ENCODE measurements around the gene BCAR3. TPM values are rescaled to one million over a fixed set of nuclear protein-coding genes. Genes with fewer than 3 reads are reported as not detected.
A peak's percentile ranks its signal among the peaks of the same experiment; 100 is the strongest.
"Not testable (repeated sequence)": the region's sequence is repeated elsewhere in the genome, so short reads cannot be mapped to it uniquely, and the experiment has no call there.

BCAR3 gene
- total RNA-seq, 1 experiment from 2014 or later = 49.5 TPM

GRCh38 chr1:93675931-93676330 lies 5.7 kb downstream of the BCAR3 start:
- DNase-seq (ENCODE audit: low read depth in 1 of 2, low spot score in 2 of 2) = peak in 1 of 2 experiments; percentile 69
- H3K9me3 ChIP-seq (replicated peaks) = no peaks in the 10 kb centered on the region
- no peak overlapping the region for H3K4me3 ChIP-seq
- H3K27me3 ChIP-seq (replicated peaks) = no peaks in the 10 kb centered on the region
- peaks cover 70% of the 10 kb centered on the region for H3K36me3 ChIP-seq
- peaks cover 89% of the 10 kb centered on the region for H3K4me1 ChIP-seq (replicated peaks)
- peak overlapping the region; percentile 45 for H3K27ac ChIP-seq

GRCh38 chr1:93675271-93675670 lies 6.4 kb downstream of the BCAR3 start:
- H3K27me3 ChIP-seq (replicated peaks) = no peaks in the 10 kb centered on the region
- no peak overlapping the region for H3K27ac ChIP-seq
- DNase-seq (ENCODE audit: low read depth in 1 of 2, low spot score in 2 of 2) = no peak
- peaks cover 73% of the 10 kb centered on the region for H3K36me3 ChIP-seq
- H3K9me3 ChIP-seq (replicated peaks) = no peaks in the 10 kb centered on the region
- H3K4me3 ChIP-seq = no peak overlapping the region
- peaks cover 89% of the 10 kb centered on the region for H3K4me1 ChIP-seq (replicated peaks)

GRCh38 chr1:93674071-93674470 lies 7.6 kb downstream of the BCAR3 start:
- not testable (repeated sequence) for DNase-seq (ENCODE audit: low read depth in 1 of 2, low spot score in 2 of 2); H3K4me3 ChIP-seq; H3K27ac ChIP-seq; H3K27me3 ChIP-seq (replicated peaks); H3K9me3 ChIP-seq (replicated peaks)
- Histone ChIP-seq H3K36me3 (peaks cover 78% of the 10 kb centered on the region), H3K4me1 (replicated peaks) (peaks cover 89% of the 10 kb centered on the region)

- no peak for DNase-seq (ENCODE audit: low read depth in 1 of 2, low spot score in 2 of 2)
- H3K9me3 ChIP-seq (replicated peaks) = no peaks in the 10 kb centered on the region
- peaks cover 81% of the 10 kb centered on the region for H3K36me3 ChIP-seq
- H3K4me3 ChIP-seq = no peak overlapping the region
- no peaks in the 10 kb centered on the region for H3K27me3 ChIP-seq (replicated peaks)
- H3K27ac ChIP-seq = no peak overlapping the region
- peaks cover 83% of the 10 kb centered on the region for H3K4me1 ChIP-seq (replicated peaks)
These were observed 8.3 kb downstream of the BCAR3 start for GRCh38 chr1:93673163-93673829.

- Histone ChIP-seq H3K4me1 (replicated peaks) (peaks cover 78% of the 10 kb centered on the region), H3K4me3 (no peak overlapping the region), H3K27me3 (replicated peaks) (no peaks in the 10 kb centered on the region), H3K36me3 (peaks cover 81% of the 10 kb centered on the region), H3K9me3 (replicated peaks) (no peaks in the 10 kb centered on the region), H3K27ac (no peak overlapping the region)
- no peak for DNase-seq (ENCODE audit: low read depth in 1 of 2, low spot score in 2 of 2)
These were observed 9.0 kb downstream of the BCAR3 start for GRCh38 chr1:93672477-93673162.

GRCh38 chr1:93672069-93672468 lies 9.6 kb downstream of the BCAR3 start:
- peaks cover 75% of the 10 kb centered on the region for H3K4me1 ChIP-seq (replicated peaks)
- H3K4me3 ChIP-seq = no peak overlapping the region
- H3K27ac ChIP-seq = no peak overlapping the region

GRCh38 chr1:93671099-93671621 lies 10.5 kb downstream of the BCAR3 start:
- H3K27ac ChIP-seq = no peak overlapping the region
- H3K36me3 ChIP-seq = peaks cover 85% of the 10 kb centered on the region
- DNase-seq (ENCODE audit: low read depth in 1 of 2, low spot score in 2 of 2) = no peak
- H3K27me3 ChIP-seq (replicated peaks) = no peaks in the 10 kb centered on the region
- H3K4me3 ChIP-seq = no peak overlapping the region
- peaks cover 75% of the 10 kb centered on the region for H3K4me1 ChIP-seq (replicated peaks)
- no peaks in the 10 kb centered on the region for H3K9me3 ChIP-seq (replicated peaks)

More at GRCh38 chr1:93672069-93672468, 9.6 kb downstream of the BCAR3 start:
- Histone ChIP-seq H3K9me3 (replicated peaks) (no peaks in the 10 kb centered on the region), H3K27me3 (replicated peaks) (no peaks in the 10 kb centered on the region), H3K36me3 (peaks cover 81% of the 10 kb centered on the region)
- DNase-seq (ENCODE audit: low read depth in 1 of 2, low spot score in 2 of 2) = peak; percentile 68 to 85

GRCh38 chr1:93670141-93670540 lies 11.5 kb downstream of the BCAR3 start:
- H3K4me1 ChIP-seq (replicated peaks) = peaks cover 75% of the 10 kb centered on the region
- H3K9me3 ChIP-seq (replicated peaks) = no peaks in the 10 kb centered on the region
- H3K36me3 ChIP-seq = peaks cover 94% of the 10 kb centered on the region
- DNase-seq (ENCODE audit: low read depth in 1 of 2, low spot score in 2 of 2) = peak; percentile 58 to 66
- no peaks in the 10 kb centered on the region for H3K27me3 ChIP-seq (replicated peaks)
- H3K4me3 ChIP-seq = no peak overlapping the region
- no peak overlapping the region for H3K27ac ChIP-seq

GRCh38 chr1:93669369-93669768 lies 12.3 kb downstream of the BCAR3 start:
- Histone ChIP-seq H3K36me3 (peaks cover 87% of the 10 kb centered on the region), H3K9me3 (replicated peaks) (no peaks in the 10 kb centered on the region), H3K4me1 (replicated peaks) (peaks cover 76% of the 10 kb centered on the region), H3K27ac (no peak overlapping the region; the same call in 1 of the 2 replicates), H3K4me3 (no peak overlapping the region), H3K27me3 (replicated peaks) (no peaks in the 10 kb centered on the region)
- no peak for DNase-seq (ENCODE audit: low read depth in 1 of 2, low spot score in 2 of 2)

GRCh38 chr1:93668951-93669350 lies 12.7 kb downstream of the BCAR3 start:
- peaks cover 85% of the 10 kb centered on the region for H3K36me3 ChIP-seq
- H3K4me1 ChIP-seq (replicated peaks) = peaks cover 80% of the 10 kb centered on the region

GRCh38 chr1:93668121-93668520 lies 13.5 kb downstream of the BCAR3 start:
- Histone ChIP-seq H3K4me1 (replicated peaks) (peaks cover 83% of the 10 kb centered on the region), H3K27me3 (replicated peaks) (no peaks in the 10 kb centered on the region), H3K9me3 (replicated peaks) (no peaks in the 10 kb centered on the region), H3K27ac (no peak overlapping the region), H3K36me3 (peaks cover 85% of the 10 kb centered on the region), H3K4me3 (no peak overlapping the region)
- DNase-seq (ENCODE audit: low read depth in 1 of 2, low spot score in 2 of 2) = no peak

More at GRCh38 chr1:93668951-93669350, 12.7 kb downstream of the BCAR3 start:
- no peak overlapping the region; the same call in 1 of the 2 replicates for H3K27ac ChIP-seq
- no peak overlapping the region for H3K4me3 ChIP-seq
- no peaks in the 10 kb centered on the region for H3K27me3 ChIP-seq (replicated peaks)
- no peak for DNase-seq (ENCODE audit: low read depth in 1 of 2, low spot score in 2 of 2)
- no peaks in the 10 kb centered on the region for H3K9me3 ChIP-seq (replicated peaks)

- no peak overlapping the region for H3K4me3 ChIP-seq
- H3K27ac ChIP-seq = no peak overlapping the region
- H3K27me3 ChIP-seq (replicated peaks) = no peaks in the 10 kb centered on the region
- H3K4me1 ChIP-seq (replicated peaks) = peaks cover 83% of the 10 kb centered on the region
- DNase-seq (ENCODE audit: low read depth in 1 of 2, low spot score in 2 of 2) = no peak
- peaks cover 85% of the 10 kb centered on the region for H3K36me3 ChIP-seq
- no peaks in the 10 kb centered on the region for H3K9me3 ChIP-seq (replicated peaks)
These were observed 14.0 kb downstream of the BCAR3 start for GRCh38 chr1:93667642-93668041.

- peaks cover 80% of the 10 kb centered on the region for H3K36me3 ChIP-seq
- H3K27ac ChIP-seq = no peak overlapping the region
- H3K4me3 ChIP-seq = no peak overlapping the region
- DNase-seq (ENCODE audit: low read depth in 1 of 2, low spot score in 2 of 2) = no peak
- no peaks in the 10 kb centered on the region for H3K9me3 ChIP-seq (replicated peaks)
- H3K4me1 ChIP-seq (replicated peaks) = peaks cover 83% of the 10 kb centered on the region
- no peaks in the 10 kb centered on the region for H3K27me3 ChIP-seq (replicated peaks)
These were observed 14.8 kb downstream of the BCAR3 start for GRCh38 chr1:93666613-93667384.
